Hematopoietic multipotent progenitor cell treated with erythropoietin and hydrocortisone succinate and interleukin-3 and kit ligand, for 17 days (in vitro differentiated cells): ENCODE measurements around the gene TRPM5.

Source experiments
- DNase-seq: peaks from one replicate; pipeline ENCODE4 v3.0.0-alpha.2; 2015; ENCODE audit warnings: low spot score

Gene TRPM5

DNA sequence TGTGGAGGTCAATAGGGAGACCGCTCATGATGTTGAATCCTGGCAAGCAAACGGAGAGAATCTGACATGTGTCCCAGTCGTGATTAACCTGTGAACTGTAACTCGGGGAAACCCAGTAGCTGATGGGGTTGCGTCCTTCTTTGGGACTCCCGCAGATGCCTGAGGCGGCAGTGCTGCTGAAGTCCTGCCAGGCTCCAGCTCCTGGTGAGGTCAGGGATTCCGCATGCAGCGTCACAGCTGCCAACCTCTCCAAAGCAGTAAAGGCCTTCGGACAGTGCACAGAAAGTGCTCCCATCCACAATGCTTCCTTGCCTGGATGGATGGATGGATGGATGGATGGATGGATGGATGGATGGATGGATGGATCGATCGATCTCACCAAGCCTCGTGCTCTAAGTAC is 14.0 kb upstream of the TRPM5 start:
- DNase-seq = no peak

DNA sequence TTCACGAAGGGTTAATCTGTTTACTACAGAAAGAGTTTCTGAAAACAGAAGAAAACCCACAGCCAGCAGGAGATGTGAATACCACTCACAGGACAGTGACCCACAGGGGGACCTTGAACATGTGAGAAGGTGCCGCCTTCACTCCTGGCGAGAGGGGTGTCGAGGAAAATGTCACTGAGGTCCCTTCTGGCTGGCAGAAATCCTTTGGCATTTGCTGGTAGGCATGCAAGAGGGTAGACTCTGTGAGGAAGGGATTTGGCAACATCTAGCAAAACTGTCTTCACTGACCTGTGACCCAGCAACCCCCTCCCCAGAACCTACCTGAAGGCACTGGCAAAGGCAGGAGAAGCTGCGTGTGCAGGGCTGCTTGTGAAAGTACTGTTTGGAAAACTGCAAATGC is 9.1 kb upstream of the TRPM5 start:
- DNase-seq = no peak

GRCh38 chr11:2452321-2453012 is 8.2 kb upstream of the TRPM5 start:
- DNase-seq = no peak

DNA sequence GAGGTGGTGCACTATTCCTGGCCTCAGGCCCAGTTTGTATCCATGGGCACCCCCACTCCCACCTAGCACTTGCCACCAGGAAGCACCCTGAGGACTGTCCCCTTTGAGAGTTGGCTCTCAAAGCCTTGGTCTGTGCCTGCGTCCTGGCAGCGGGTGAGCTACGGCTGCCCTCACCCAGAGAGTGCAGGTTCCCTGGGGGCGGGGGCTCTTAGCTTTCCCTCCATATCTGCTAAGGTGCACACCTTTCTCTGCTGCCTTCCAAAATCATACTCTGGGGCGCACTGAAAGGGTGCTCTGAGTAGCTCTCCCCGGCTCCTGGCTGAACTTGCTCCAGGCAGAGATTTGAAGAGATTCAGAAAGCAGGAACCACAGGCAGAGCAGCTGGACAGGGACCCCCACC is 7.6 kb upstream of the TRPM5 start:
- no peak for DNase-seq

- no peak for DNase-seq
These were observed 7.0 kb upstream of the TRPM5 start for GRCh38 chr11:2451336-2451735.

GRCh38 chr11:2450321-2451041 is 6.2 kb upstream of the TRPM5 start:
- no peak for DNase-seq

DNA sequence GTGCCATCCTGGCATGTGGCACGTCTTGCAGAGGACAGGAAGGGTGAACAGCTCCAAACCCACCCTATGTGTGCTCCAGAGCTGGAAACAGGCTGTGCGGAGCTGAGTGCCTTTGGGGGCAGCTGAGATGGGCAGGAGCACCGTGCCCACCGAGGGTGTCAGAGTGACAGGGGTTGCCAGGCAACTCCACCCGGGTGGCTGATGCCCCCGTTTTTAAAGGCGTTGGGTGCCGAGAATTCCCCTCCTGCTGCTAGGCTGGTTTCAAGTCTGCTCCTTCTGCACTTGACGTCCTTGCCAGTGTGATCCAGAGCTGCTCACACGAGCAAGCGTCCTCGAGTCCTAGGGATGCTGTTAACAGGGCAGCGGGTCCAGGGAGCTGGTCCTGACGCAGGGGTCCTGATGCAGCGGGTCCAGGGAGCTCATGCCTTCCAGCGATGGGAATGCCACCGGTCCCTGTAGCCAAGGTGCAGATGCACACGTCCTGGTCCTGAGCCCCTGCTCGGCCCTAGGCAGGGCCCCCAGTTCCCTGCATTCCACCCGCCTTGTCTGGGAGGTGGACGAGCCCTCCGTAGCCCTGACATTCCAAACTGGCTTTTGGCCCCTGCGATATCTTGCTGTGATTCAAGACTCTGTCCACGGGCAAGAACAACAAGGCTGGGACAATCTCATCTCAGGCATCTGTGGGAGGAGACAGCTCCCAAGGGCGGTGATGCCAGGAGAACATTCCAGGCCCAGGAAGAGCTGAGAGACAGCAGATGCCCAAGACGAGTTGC is 5.4 kb upstream of the TRPM5 start:
- no peak for DNase-seq

GRCh38 chr11:2448661-2449547 is 4.6 kb upstream of the TRPM5 start:
- DNase-seq = no peak

- no peak for DNase-seq
These were observed 3.8 kb upstream of the TRPM5 start for GRCh38 chr11:2447951-2448650.

DNA sequence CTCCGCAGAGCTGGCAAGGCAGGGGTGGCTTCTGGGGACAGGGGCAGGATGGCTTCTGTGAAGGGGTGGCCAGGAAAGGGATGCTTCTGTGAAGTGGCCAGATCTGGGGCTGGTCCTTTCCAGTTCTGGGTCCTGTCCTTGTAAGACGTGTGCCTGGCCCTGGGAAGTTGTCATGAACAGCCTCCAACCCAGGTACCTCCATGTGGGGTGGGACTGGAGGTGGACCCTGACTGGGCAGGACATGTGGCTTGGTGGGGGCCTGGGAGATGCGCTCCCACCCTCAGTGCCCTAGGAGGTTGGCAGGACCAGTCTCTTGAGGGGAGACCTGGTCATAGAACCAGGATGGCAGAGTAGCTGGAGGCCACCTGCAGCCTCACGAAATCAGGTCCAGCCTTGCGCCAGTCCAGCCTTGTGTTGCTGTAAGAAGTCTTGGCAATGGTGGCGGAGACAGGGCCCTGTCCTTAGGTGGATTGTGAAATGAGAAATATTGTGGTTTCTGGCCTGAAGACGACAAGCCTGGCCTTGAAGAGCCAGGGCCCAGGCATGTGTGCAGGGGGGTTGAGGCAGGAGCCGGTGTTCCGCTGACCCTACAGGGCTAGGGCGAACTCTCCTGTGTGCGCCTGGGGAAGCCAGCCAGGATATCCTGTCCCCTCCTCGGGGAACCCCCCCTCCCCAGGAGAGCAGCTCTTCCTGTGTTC is 3.1 kb upstream of the TRPM5 start:
- DNase-seq = no peak

DNA sequence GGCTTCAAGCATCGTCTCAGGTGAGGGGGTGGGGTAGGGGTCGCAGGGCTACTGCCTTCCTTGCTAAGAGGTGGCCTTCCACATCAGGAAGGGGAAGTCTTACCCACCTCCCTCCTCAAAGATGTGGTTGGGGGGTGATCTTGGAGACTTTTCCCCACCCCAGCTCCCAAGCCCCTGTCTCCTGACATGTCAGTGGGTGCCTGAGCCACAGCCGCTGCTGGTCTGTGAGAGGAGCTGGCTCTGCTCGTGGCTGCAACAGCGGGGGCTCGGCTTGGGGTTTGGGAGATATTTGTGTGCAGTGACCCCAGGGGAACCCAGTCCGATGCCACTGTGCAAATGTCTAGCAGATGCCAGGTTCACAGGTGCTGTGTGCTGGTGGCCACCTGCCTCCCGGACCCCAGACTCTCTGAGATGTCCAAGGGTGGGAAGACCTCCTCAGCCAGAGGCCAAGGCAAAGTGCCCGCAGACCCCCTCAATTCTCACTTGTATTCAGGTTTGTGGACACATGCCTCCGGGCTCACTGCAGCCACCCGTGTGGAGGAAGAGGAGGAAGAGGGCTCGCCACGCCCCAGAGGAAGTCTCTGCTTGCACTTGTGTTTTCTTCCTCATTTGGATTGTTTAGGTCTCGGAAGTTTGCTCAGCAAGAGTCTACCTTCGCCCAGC is 2.4 kb upstream of the TRPM5 start:
- no peak for DNase-seq

DNA sequence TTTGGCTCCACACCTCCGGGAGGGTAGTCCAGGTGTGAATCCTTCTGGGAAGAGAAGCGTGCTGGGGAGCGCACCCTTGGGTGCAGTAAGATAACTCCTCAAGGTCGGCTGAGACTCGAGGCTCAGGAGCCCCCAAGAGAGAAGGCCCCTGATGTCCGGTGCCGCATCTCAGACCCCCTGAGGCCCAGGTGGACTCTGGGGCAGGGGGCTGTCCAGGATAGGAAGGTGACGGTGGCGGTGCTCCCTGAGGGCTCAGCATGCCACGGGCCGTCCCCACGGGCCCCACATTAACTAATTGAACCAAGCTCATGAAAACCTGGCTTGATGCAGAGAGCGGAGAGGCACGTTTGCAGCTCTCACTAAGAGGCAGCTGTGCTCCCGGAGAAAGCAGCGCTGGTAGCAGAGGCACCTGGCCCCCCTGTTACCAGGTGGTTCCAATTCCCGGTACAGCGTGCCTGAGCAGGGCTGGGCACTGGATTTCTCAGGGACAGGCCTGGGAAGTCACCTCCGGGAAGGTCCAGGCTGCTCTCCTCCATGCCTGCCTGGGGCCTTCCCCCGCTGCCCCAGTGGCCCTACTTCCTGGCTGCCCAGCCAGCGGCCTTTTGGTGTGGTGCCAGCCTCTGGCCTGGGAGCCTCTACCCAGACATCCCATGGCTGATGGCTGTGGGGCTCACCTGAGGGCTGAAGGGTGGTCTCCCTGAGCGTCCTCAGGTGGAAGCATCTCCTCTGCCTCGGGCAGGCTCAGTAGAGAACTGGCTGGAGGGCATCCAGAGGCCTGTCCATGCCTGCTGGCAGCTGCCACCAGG is 1.6 kb upstream of the TRPM5 start:
- no peak for DNase-seq

DNA sequence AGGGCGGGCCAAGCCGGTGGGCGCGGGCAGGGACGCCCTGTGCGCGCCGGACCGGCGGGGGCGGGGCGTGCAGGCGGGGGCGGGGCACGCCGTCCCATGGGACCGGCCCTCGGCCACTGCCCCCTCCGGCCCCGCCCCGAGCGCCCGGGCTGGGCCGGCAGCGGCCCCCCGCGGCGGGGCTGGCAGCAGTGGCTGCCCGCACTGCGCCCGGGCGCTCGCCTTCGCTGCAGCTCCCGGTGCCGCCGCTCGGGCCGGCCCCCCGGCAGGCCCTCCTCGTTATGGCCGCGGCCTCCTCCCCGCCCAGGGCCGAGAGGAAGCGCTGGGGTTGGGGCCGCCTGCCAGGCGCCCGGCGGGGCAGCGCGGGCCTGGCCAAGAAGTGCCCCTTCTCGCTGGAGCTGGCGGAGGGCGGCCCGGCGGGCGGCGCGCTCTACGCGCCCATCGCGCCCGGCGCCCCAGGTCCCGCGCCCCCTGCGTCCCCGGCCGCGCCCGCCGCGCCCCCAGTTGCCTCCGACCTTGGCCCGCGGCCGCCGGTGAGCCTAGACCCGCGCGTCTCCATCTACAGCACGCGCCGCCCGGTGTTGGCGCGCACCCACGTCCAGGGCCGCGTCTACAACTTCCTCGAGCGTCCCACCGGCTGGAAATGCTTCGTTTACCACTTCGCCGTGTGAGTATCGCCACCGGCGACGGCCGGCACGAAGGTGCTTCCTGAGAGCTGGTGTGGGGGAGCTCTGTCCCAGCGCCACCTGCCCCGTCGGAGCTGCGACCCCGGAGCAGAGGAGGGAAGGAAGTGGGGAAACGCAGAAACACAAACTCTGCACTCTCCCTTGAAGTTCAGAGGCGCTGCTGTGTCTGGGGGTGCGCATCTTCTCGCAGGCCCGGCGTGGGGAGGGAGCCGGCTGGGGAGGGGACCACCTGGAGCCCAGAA is 769 bp upstream of the TRPM5 start, which contains the start of gene KCNQ1:
Gene KCNQ1, plus strand, starts transcription at position 188 of the 925 bp plus-strand sequence. Its CDS starts 91 bp downstream, at position 279.
- DNase-seq = no peak

DNA sequence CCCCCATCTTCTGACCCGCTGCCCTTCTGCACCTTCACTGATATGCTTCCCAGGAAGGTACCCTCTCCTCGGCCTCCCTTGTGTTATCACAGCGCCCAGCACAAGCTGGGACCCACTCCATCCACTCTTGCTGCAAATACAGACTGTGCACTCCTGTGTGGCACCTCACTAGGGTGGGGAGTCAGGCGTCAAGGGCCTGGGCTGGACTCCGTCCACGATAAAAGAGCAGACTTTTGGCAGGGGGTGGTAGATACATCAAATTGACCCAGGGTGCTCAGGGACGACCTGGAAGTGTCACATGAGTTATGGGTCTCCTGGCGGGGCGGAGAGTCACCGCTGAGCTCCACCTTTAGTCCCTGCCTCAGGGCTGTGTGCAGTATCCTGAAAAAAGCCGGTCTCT is 908 bp downstream of the TRPM5 start:
- DNase-seq = no peak

DNA sequence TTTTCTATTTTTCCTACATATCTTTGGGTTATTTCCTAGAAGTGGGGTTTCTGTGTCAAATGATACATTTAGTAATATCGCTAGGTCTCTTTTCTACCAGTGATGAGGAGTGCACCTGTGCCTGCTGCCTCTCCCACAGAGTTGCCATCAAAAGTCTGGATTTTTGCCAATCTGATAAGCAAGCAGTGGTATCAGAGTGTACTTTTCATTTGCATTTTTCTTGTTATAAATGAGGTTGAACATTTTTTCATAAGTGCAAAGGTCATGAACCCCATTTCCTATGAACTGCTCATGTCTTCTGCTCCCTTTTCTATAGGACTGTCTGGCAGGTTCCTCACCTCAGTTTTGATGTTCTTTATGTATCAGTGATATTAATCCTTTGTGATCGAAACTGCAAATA is 1.7 kb downstream of the TRPM5 start:
- no peak for DNase-seq

- DNase-seq = no peak
These were observed 3.1 kb downstream of the TRPM5 start for GRCh38 chr11:2441171-2441570.

DNA sequence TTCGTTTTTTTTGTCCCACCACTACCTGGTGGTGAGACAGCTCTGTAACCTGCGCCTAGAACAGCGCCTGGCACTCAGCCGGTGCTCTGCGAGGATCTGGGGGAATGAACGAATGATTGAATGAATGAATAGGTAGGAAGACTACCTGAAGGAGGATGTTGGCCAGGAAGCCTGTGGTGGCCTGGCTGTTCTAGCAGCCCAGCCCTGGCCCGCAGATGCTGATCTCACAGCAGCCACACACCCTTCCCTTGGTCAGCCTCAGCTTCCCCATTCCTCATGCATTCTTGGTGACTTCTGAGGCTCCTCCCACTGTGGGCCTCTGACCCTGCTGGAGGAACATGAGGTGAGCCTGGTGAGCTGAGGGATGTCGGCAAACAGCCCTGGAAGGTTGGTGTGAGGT is 3.7 kb downstream of the TRPM5 start:
- no peak for DNase-seq

GRCh38 chr11:2439820-2440219 is 4.5 kb downstream of the TRPM5 start:
- DNase-seq = no peak
